ENCODE measurements around the gene SLC25A42. TPM values are rescaled to one million over a fixed set of nuclear protein-coding genes. Genes with fewer than 3 reads are reported as not detected.
"Not testable (repeated sequence)": the region's sequence is repeated elsewhere in the genome, so short reads cannot be mapped to it uniquely, and the experiment has no call there.

The SLC25A42 gene, protein sequence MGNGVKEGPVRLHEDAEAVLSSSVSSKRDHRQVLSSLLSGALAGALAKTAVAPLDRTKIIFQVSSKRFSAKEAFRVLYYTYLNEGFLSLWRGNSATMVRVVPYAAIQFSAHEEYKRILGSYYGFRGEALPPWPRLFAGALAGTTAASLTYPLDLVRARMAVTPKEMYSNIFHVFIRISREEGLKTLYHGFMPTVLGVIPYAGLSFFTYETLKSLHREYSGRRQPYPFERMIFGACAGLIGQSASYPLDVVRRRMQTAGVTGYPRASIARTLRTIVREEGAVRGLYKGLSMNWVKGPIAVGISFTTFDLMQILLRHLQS
- 7.8 TPM for polyA plus RNA-seq (2013, experiment 1 of 2)
- 8.8 TPM for polyA plus RNA-seq (2013, experiment 2 of 2)

DNA sequence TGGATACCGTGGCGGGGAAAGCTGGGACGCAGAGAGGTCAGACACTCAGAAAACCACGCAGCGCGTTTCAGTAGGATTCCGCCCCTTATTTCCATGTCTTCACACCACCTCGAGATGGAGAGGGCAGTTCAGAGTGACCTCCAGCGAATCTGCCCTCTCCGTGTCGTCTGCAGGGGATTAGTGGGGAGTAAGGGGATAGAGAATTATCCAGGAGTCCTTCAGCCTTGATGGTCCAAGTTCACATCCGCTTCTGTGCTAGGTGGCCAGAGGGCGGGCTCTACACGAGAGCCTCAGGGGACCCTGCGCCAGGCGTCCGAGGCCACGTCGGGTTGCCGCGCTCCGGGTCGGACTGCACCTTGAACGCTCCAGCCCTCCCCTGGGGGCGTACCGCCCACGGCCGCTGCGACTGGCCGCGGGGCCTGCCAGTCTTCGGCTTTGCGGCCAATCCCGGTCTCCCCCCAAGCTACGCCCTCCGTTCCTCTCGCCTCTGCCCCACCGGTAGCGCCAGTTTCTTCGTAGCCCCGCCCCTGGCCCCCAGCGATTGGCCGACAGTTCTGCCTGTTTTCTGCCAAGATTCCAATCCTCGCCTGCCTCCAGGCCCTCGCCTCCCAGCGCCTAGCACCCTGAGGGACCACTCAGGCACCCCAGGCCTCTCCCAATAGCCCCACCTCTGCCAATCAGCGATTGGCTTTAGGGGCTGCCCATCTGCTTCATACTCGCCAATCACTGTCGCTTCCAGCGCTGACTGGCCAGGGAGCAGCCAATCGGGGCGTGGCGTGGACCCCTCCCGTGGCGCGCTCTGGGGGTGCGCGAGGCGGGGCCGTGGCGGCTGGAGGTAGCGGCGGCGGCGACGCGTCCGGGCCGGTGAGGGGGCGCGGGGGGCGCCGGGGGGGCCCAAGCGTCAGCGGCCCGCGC, at the start of gene SLC25A42:
Gene SLC25A42 (plus strand): TSS at position 812 of the 915 bp plus-strand sequence. CDS start 32,131 bp downstream, outside the sequence.
- H3K4me3 ChIP-seq (ENCODE audit: extremely low read depth, insufficient read depth, low read length, poor library complexity, severe bottlenecking), result peak within 1 kb of the TSS; percentile 46
- 4 to 8% methylated on average over 59 to 61 of the region's 77 CpGs for WGBS, 2 experiments (ENCODE audit: insufficient coverage in 2 of 2)
- H3K4me1 ChIP-seq (ENCODE audit: control insufficient read depth, insufficient read depth, low read length, poor library complexity, severe bottlenecking), result peaks cover 23% of the 10 kb centered on the region
- peaks cover 15% of the 10 kb centered on the region for H3K36me3 ChIP-seq (ENCODE audit: control insufficient read depth, insufficient read depth, low read length)
- peak within 1 kb of the TSS; percentile 30 for H3K27ac ChIP-seq (ENCODE audit: low read depth, low read length, severe bottlenecking)
- no peaks in the 10 kb centered on the region for H3K9me3 ChIP-seq (ENCODE audit: control insufficient read depth, low read length)

GRCh38 chr19:19021115-19021514, 42.7 kb upstream of the SLC25A42 start:
- WGBS, 2 experiments (ENCODE audit: insufficient coverage in 2 of 2), result 94 to 100% methylated on average over 2 to 3 of the region's 3 CpGs
- peaks cover 87% of the 10 kb centered on the region for H3K36me3 ChIP-seq (ENCODE audit: control insufficient read depth, insufficient read depth, low read length)
- H3K9me3 ChIP-seq (ENCODE audit: control insufficient read depth, low read length), result no peaks in the 10 kb centered on the region
- H3K4me1 ChIP-seq (ENCODE audit: control insufficient read depth, insufficient read depth, low read length, poor library complexity, severe bottlenecking), result peaks cover 7% of the 10 kb centered on the region
- peak overlapping the region; percentile 4 for H3K27ac ChIP-seq (ENCODE audit: low read depth, low read length, severe bottlenecking)
- no peak overlapping the region for H3K4me3 ChIP-seq (ENCODE audit: extremely low read depth, insufficient read depth, low read length, poor library complexity, severe bottlenecking)

GRCh38 chr19:19022380-19022961, 41.3 kb upstream of the SLC25A42 start:
- Histone ChIP-seq H3K4me1 (ENCODE audit: control insufficient read depth, insufficient read depth, low read length, poor library complexity, severe bottlenecking) (peaks cover 7% of the 10 kb centered on the region), H3K4me3 (ENCODE audit: extremely low read depth, insufficient read depth, low read length, poor library complexity, severe bottlenecking) (no peak overlapping the region), H3K9me3 (ENCODE audit: control insufficient read depth, low read length) (no peaks in the 10 kb centered on the region), H3K36me3 (ENCODE audit: control insufficient read depth, insufficient read depth, low read length) (peaks cover 87% of the 10 kb centered on the region), H3K27ac (ENCODE audit: low read depth, low read length, severe bottlenecking) (no peak overlapping the region)
- 90 to 97% methylated on average over 2 to 3 of the region's 4 CpGs for WGBS, 2 experiments (ENCODE audit: insufficient coverage in 2 of 2)

- not testable (repeated sequence) for H3K27ac ChIP-seq (ENCODE audit: low read depth, low read length, severe bottlenecking); H3K4me1 ChIP-seq (ENCODE audit: control insufficient read depth, insufficient read depth, low read length, poor library complexity, severe bottlenecking); H3K4me3 ChIP-seq (ENCODE audit: extremely low read depth, insufficient read depth, low read length, poor library complexity, severe bottlenecking); H3K9me3 ChIP-seq (ENCODE audit: control insufficient read depth, low read length)
- H3K36me3 ChIP-seq (ENCODE audit: control insufficient read depth, insufficient read depth, low read length), result peaks cover 87% of the 10 kb centered on the region
- 86 to 100% methylated on average over 1 of the region's 1 CpG for WGBS, 2 experiments (ENCODE audit: insufficient coverage in 2 of 2)
Measured at GRCh38 chr19:19023376-19023775, 40.4 kb upstream of the SLC25A42 start.

- no peak overlapping the region for H3K27ac ChIP-seq (ENCODE audit: low read depth, low read length, severe bottlenecking)
- peaks cover 7% of the 10 kb centered on the region for H3K4me1 ChIP-seq (ENCODE audit: control insufficient read depth, insufficient read depth, low read length, poor library complexity, severe bottlenecking)
- H3K36me3 ChIP-seq (ENCODE audit: control insufficient read depth, insufficient read depth, low read length), result peaks cover 97% of the 10 kb centered on the region
- H3K4me3 ChIP-seq (ENCODE audit: extremely low read depth, insufficient read depth, low read length, poor library complexity, severe bottlenecking), result no peak overlapping the region
- WGBS, 2 experiments (ENCODE audit: insufficient coverage in 2 of 2), result 95 to 97% methylated on average over 9 to 11 of the region's 11 CpGs
- no peaks in the 10 kb centered on the region for H3K9me3 ChIP-seq (ENCODE audit: control insufficient read depth, low read length)
Measured at GRCh38 chr19:19025861-19026260, 37.9 kb upstream of the SLC25A42 start.

GRCh38 chr19:19026299-19026971, 37.4 kb upstream of the SLC25A42 start:
- WGBS, 2 experiments (ENCODE audit: insufficient coverage in 2 of 2), result 94 to 96% methylated on average over 6 to 9 of the region's 10 CpGs
- peaks cover 95% of the 10 kb centered on the region for H3K36me3 ChIP-seq (ENCODE audit: control insufficient read depth, insufficient read depth, low read length)
- H3K9me3 ChIP-seq (ENCODE audit: control insufficient read depth, low read length), result no peaks in the 10 kb centered on the region
- H3K4me3 ChIP-seq (ENCODE audit: extremely low read depth, insufficient read depth, low read length, poor library complexity, severe bottlenecking), result no peak overlapping the region
- H3K27ac ChIP-seq (ENCODE audit: low read depth, low read length, severe bottlenecking), result no peak overlapping the region
- peaks cover 2% of the 10 kb centered on the region for H3K4me1 ChIP-seq (ENCODE audit: control insufficient read depth, insufficient read depth, low read length, poor library complexity, severe bottlenecking)

- H3K36me3 ChIP-seq (ENCODE audit: control insufficient read depth, insufficient read depth, low read length), result peaks cover 95% of the 10 kb centered on the region
- WGBS, 2 experiments (ENCODE audit: insufficient coverage in 2 of 2), result 97 to 100% methylated on average over 3 to 4 of the region's 4 CpGs
- peaks cover 5% of the 10 kb centered on the region for H3K4me1 ChIP-seq (ENCODE audit: control insufficient read depth, insufficient read depth, low read length, poor library complexity, severe bottlenecking)
- no peak overlapping the region for H3K4me3 ChIP-seq (ENCODE audit: extremely low read depth, insufficient read depth, low read length, poor library complexity, severe bottlenecking)
- no peaks in the 10 kb centered on the region for H3K9me3 ChIP-seq (ENCODE audit: control insufficient read depth, low read length)
- no peak overlapping the region for H3K27ac ChIP-seq (ENCODE audit: low read depth, low read length, severe bottlenecking)
Measured at GRCh38 chr19:19027228-19027627, 36.6 kb upstream of the SLC25A42 start.

DNA sequence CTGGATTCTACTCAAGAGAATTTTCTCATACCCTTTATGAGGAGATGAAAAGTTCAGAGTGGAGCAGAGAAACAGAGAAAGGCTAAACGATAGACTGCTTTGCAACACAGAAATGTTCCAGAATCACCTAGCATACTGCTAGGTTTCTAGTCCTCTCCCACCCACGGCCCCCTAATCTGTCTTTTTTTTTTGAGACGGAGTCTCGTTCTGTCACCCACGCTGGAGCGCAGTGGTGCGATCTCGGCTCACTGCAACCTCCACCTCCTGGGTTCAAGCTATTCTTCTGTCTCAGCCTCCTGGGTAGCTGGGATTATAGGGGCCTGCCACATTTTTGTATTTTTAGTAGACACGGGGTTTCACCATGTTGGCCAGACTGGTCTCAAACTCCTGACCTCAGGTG, 35.3 kb upstream of the SLC25A42 start:
- Histone ChIP-seq H3K9me3 (ENCODE audit: control insufficient read depth, low read length) (no peaks in the 10 kb centered on the region), H3K4me1 (ENCODE audit: control insufficient read depth, insufficient read depth, low read length, poor library complexity, severe bottlenecking) (peaks cover 5% of the 10 kb centered on the region), H3K27ac (ENCODE audit: low read depth, low read length, severe bottlenecking) (no peak overlapping the region), H3K4me3 (ENCODE audit: extremely low read depth, insufficient read depth, low read length, poor library complexity, severe bottlenecking) (no peak overlapping the region), H3K36me3 (ENCODE audit: control insufficient read depth, insufficient read depth, low read length) (peaks cover 82% of the 10 kb centered on the region)
- 78 to 97% methylated on average over 4 to 9 of the region's 9 CpGs for WGBS, 2 experiments (ENCODE audit: insufficient coverage in 2 of 2)

GRCh38 chr19:19031891-19032290, 31.9 kb upstream of the SLC25A42 start:
- WGBS, 2 experiments (ENCODE audit: insufficient coverage in 2 of 2), result 92 to 100% methylated on average over 1 to 3 of the region's 5 CpGs
- Histone ChIP-seq H3K4me1 (ENCODE audit: control insufficient read depth, insufficient read depth, low read length, poor library complexity, severe bottlenecking) (peaks cover 8% of the 10 kb centered on the region), H3K4me3 (ENCODE audit: extremely low read depth, insufficient read depth, low read length, poor library complexity, severe bottlenecking) (peak overlapping the region; percentile 97), H3K36me3 (ENCODE audit: control insufficient read depth, insufficient read depth, low read length) (peaks cover 63% of the 10 kb centered on the region), H3K9me3 (ENCODE audit: control insufficient read depth, low read length) (peaks cover 7% of the 10 kb centered on the region), H3K27ac (ENCODE audit: low read depth, low read length, severe bottlenecking) (peak overlapping the region; percentile 87)
